Esophagus muscularis mucosa (tissue), 3 donors: ENCODE results near the gene GALNT15.

Source experiments
- POLR2A ChIP-seq: fragments of 450-650 bp; IDR thresholded peaks from one replicate; pipeline ENCODE4 v1.6.1; 2017; ENCODE audit warnings: antibody characterized with exemption, moderate library complexity, mild to moderate bottlenecking, low read depth
- TF ChIP-seq, protein P1 (sequence below), 3 experiments: fragments of 200-600 bp in 2 of 3; fragments of 450-650 bp in 1 of 3; sonication (generic) in 2 of 3; IDR thresholded peaks; one replicate each; pipeline ENCODE4 v1.5.1; 2017 to 2019; ENCODE audit warnings: antibody characterized with exemption in 3 of 3, mild to moderate bottlenecking in 2 of 3, moderate library complexity in 1 of 3

- TF ChIP-seq, protein P1, sequence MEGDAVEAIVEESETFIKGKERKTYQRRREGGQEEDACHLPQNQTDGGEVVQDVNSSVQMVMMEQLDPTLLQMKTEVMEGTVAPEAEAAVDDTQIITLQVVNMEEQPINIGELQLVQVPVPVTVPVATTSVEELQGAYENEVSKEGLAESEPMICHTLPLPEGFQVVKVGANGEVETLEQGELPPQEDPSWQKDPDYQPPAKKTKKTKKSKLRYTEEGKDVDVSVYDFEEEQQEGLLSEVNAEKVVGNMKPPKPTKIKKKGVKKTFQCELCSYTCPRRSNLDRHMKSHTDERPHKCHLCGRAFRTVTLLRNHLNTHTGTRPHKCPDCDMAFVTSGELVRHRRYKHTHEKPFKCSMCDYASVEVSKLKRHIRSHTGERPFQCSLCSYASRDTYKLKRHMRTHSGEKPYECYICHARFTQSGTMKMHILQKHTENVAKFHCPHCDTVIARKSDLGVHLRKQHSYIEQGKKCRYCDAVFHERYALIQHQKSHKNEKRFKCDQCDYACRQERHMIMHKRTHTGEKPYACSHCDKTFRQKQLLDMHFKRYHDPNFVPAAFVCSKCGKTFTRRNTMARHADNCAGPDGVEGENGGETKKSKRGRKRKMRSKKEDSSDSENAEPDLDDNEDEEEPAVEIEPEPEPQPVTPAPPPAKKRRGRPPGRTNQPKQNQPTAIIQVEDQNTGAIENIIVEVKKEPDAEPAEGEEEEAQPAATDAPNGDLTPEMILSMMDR (IDR thresholded peaks at IDR 0.05) = no peak
- TF ChIP-seq POLR2A = no peak
Measured at GRCh38 chr3:16249886-16250285, 75.4 kb downstream of the GALNT15 start.
